Left ventricle myocardium inferior (tissue), 1 donor: ENCODE results near the gene CDK14. TPM values are rescaled to one million over a fixed set of nuclear protein-coding genes. Genes with fewer than 3 reads are reported as not detected.

Experiments used
- DNase-seq: peaks from one replicate; pipeline ENCODE4 v3.0.0-alpha.2; 2020
- H3K27ac ChIP-seq: fragments of 200-600 bp; replicated peaks from 2 replicates; pipeline ENCODE4 v1.8.0; 2021
- H3K27me3 ChIP-seq: fragments of 200-600 bp; 2 replicates; pipeline ENCODE4 v1.8.0; 2021; ENCODE audit warnings: low read depth
- H3K36me3 ChIP-seq: fragments of 200-600 bp; 2 replicates; pipeline ENCODE4 v1.8.0; 2021
- H3K4me1 ChIP-seq: fragments of 200-600 bp; 2 replicates; pipeline ENCODE4 v1.8.0; 2021
- H3K4me3 ChIP-seq: fragments of 200-600 bp; 2 replicates; pipeline ENCODE4 v1.8.0; 2021; ENCODE audit warnings: mild to moderate bottlenecking, moderate library complexity
- H3K9me3 ChIP-seq: fragments of 200-600 bp; replicated peaks from 2 replicates; pipeline ENCODE4 v1.8.0; 2021
- intact Hi-C: fragments of 100-400 bp; cut with micrococcal nuclease; formaldehyde crosslinking; loops from one replicate; pipeline ENCODE4 v1.11.0; 2022
- total RNA-seq: library from RNA; stranded (reverse); fragmentation: NEBNext Ultra II Directional; extraction: Animal tissue kit (Norgen Biotek cat#: 25700); gene quantifications from one replicate; pipeline ENCODE4 v1.2.1, GENCODE V29; 2021
- TF ChIP-seq, protein P1 (sequence below): fragments of 200-600 bp; IDR thresholded peaks from 2 replicates; pipeline ENCODE4 v1.8.0; 2021; ENCODE audit warnings: antibody characterized with exemption, mild to moderate bottlenecking, borderline replicate concordance
- donor health status: DM: no; HTN: yes; CAD: no; lungs with severe emphysema.

CDK14 gene
- total RNA-seq, 1 donor from 2014 or later: 18.7 TPM

DNA sequence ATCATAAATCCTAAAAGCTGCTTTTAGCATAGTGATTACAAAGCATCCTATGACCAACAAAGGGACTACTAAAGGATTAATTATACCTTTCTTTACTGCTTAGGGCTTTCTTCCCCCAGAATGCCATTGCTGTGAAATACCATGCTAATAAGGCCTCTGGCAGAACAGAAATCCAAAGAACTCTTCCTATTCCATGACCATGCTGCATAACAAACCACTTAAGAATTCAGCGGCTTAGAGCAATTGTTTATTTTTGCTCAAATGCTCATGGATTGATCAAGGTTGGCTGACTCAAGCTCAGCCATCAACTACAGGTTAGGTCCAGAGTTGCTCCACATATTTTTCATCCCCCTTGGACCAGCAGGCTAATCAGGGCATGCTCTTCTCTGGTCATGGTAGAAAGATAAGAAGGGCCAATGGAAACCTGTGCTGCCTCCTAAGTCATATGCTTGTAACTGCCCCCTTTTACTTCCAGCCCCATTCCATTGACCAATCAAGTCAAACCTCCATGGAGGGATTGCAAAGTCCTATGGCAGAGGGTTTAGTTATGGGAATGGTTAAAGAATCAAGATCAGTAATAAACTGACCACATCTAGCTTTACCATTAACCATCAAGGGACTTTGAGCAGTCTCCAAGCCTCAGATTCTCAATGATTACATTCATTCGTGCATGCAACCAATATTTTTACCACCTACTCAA lies 423.7 kb downstream of the CDK14 start:
- Histone ChIP-seq H3K27ac (no peak overlapping the region), H3K9me3 (no peaks in the 10 kb centered on the region), H3K4me1 (no peaks in the 10 kb centered on the region), H3K36me3 (no peaks in the 10 kb centered on the region), H3K4me3 (no peak overlapping the region), H3K27me3 (no peaks in the 10 kb centered on the region)
- TF ChIP-seq, protein P1, sequence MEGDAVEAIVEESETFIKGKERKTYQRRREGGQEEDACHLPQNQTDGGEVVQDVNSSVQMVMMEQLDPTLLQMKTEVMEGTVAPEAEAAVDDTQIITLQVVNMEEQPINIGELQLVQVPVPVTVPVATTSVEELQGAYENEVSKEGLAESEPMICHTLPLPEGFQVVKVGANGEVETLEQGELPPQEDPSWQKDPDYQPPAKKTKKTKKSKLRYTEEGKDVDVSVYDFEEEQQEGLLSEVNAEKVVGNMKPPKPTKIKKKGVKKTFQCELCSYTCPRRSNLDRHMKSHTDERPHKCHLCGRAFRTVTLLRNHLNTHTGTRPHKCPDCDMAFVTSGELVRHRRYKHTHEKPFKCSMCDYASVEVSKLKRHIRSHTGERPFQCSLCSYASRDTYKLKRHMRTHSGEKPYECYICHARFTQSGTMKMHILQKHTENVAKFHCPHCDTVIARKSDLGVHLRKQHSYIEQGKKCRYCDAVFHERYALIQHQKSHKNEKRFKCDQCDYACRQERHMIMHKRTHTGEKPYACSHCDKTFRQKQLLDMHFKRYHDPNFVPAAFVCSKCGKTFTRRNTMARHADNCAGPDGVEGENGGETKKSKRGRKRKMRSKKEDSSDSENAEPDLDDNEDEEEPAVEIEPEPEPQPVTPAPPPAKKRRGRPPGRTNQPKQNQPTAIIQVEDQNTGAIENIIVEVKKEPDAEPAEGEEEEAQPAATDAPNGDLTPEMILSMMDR: no peak
- no peak for DNase-seq
- intact Hi-C loops: no loop called here

DNA sequence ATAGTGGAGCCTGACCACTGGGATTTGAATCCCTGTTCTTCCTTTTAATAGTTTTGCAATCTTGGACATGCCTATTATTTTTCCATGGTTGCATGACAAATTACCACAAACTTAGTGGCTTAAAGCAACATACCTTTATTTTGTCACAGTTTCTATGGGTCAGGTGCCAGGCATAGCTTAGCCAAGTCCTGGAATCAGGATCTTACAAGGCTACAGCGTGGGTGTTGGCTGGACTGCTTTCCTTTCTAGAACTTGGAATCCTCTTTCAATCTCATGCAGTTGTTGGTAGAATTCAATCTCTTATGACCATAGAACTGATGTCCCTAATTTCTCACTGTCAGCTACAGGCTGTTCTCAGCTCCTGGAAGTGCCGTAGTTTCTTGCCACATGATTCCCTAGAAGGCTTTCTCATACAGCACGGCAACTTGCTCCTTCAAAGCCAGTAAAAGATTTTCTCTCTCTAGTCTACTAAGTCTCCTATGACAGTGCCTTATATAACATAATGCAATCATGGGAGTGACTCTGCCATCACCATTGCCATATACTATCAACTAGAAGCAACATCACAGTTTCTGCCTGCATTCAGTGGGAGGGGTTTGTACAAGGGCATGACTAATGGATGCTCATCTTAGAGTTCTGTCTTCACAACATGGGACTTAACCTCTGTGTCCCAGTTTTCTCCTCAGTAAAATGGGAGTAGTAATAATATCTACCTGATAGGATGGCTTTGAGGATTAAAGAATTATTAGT lies 424.7 kb downstream of the CDK14 start:
- no peak for DNase-seq
- no peak overlapping the region for H3K4me3 ChIP-seq
- intact Hi-C loops: no loop called here
- H3K4me1 ChIP-seq: no peaks in the 10 kb centered on the region
- no peaks in the 10 kb centered on the region for H3K27me3 ChIP-seq
- no peaks in the 10 kb centered on the region for H3K36me3 ChIP-seq
- TF ChIP-seq, protein P1: no peak
- H3K27ac ChIP-seq: no peak overlapping the region
- H3K9me3 ChIP-seq: no peaks in the 10 kb centered on the region

DNA sequence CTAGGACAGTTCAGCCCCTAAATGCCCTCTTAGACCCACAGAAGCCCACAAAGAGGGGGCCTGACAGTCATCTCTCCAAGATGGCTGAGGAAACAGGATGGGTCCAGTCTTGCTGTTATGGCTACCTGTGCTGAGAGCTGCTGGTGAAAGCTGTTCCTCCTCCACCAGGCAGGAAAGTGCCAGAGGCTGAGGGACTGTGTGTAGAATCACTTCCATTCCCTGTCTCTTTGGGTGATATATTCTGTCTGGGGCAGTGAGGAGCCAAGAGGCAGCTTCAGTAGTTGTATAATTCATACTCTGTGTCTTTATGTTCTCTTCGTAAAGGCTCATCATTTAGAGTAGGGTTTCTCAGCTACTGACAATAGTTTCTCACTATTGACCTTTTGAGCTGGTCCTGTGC lies 425.8 kb downstream of the CDK14 start:
- no peak for DNase-seq
- Histone ChIP-seq H3K27me3 (no peaks in the 10 kb centered on the region), H3K4me1 (no peaks in the 10 kb centered on the region), H3K9me3 (no peaks in the 10 kb centered on the region), H3K4me3 (no peak overlapping the region), H3K36me3 (no peaks in the 10 kb centered on the region), H3K27ac (no peak overlapping the region)
- TF ChIP-seq, protein P1: no peak
- intact Hi-C loops: no loop called here

DNA sequence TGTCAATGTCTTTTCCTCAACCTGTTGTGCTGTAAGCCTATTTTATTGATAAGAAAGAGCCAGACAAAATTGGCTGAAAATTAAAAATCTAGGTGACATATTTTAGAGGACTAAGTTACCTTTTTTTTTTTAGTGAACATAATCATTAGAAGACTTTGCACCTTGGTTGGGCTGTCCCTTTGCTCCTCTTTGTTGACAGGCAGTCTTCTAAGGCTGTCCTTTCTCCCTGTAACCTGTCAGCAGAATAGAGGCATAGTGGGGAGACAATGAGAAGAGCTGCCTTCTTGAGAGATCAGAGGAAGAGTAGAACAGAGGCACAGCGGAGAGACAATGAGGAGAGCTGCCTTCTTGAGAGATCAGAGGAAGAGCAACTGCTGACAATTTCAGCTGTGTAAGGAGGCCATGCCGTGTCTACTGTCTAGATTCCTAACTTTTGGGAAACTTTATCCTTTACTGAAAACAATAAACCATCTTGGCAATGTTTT lies 429.8 kb downstream of the CDK14 start:
- TF ChIP-seq, protein P1: no peak

DNA sequence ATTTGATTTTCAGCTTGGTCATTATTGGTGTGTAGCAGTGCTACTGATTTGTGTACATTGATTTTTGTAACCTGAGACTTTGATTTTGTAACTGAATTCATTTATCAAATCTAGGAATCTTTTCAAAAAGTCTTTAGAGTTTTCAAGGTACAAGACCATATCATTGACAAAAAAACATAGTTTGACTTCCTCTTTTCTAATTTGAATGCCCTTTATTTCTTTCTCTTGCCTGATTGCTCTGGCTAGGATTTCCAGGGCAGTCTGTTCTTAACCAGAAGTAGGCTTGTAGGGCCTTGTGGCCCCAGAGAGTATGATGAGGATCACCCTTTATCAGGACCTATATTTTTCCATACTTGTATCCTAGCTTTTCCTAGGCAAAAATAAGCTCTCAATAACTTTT lies 433.6 kb downstream of the CDK14 start:
- intact Hi-C loops: loop anchor here (5.0 to 10.0 kb wide), 2 partner anchors 475 to 572 kb away; no protein-coding TSS in a partner anchor
- TF ChIP-seq, protein P1: no peak
- no peak overlapping the region for H3K27ac ChIP-seq
- DNase-seq: no peak
- no peak overlapping the region for H3K4me3 ChIP-seq
- H3K36me3 ChIP-seq: no peaks in the 10 kb centered on the region
- peaks cover 5% of the 10 kb centered on the region for H3K9me3 ChIP-seq
- no peaks in the 10 kb centered on the region for H3K27me3 ChIP-seq
- H3K4me1 ChIP-seq: peaks cover 11% of the 10 kb centered on the region

More for the DNA sequence above, 429.8 kb downstream of the CDK14 start:
- Histone ChIP-seq H3K9me3 (no peaks in the 10 kb centered on the region), H3K27me3 (no peaks in the 10 kb centered on the region), H3K4me3 (no peak overlapping the region), H3K36me3 (no peaks in the 10 kb centered on the region), H3K27ac (no peak overlapping the region), H3K4me1 (peaks cover 6% of the 10 kb centered on the region)
- no peak for DNase-seq
- intact Hi-C loops: no loop called here
